GM21619 (cell line): ENCODE measurements around the gene POLD2.

Experiments used
- ATAC-seq: cut with Tn5 transposase; IDR thresholded peaks from one replicate; pipeline ENCODE4 v1.9.1; 2021; ENCODE audit not compliant: unreplicated experiment

POLD2 gene

GRCh38 chr7:44114586-44115310 is 8.6 kb downstream of the POLD2 start:
- no peak for ATAC-seq

DNA sequence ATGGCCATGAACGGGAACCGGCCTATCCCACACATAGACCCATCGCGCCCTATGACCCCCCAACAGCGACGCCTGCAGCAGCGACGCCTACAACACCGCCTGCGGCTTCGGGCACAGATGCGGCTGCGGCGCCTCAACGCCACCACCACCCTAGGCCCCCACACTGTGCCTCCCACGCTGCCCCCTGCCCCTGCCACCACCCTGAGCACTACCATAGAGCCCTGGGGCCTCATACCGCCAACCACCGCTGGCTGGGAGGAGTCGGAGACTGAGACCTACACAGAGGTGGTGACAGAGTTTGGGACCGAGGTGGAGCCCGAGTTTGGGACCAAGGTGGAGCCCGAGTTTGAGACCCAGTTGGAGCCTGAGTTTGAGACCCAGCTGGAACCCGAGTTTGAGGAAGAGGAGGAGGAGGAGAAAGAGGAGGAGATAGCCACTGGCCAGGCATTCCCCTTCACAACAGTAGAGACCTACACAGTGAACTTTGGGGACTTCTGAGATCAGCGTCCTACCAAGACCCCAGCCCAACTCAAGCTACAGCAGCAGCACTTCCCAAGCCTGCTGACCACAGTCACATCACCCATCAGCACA is 9.5 kb downstream of the POLD2 start:
- ATAC-seq: no peak

DNA sequence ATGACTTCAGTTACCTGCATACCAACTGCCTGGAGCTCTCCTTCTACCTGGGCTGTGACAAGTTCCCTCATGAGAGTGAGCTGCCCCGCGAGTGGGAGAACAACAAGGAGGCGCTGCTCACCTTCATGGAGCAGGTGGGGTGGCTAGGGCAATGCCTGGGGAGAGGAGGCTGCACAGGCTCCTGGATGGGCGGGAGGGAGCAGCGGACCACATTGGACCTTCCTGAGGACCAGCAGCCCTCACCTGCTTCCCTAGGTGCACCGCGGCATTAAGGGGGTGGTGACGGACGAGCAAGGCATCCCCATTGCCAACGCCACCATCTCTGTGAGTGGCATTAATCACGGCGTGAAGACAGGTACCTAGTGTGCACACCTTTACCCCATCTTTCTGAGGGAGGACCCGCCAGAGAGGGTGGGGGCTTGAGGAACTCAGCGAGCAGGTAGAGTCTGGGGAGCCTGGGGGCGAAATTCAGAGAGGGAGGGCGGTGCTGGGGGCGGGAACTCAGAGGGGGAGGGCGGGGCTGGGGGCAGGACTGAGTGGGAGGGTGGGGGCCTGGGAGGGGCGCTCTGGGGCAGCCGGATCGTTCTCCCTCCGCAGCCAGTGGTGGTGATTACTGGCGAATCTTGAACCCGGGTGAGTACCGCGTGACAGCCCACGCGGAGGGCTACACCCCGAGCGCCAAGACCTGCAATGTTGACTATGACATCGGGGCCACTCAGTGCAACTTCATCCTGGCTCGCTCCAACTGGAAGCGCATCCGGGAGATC is 10.2 kb downstream of the POLD2 start:
- no peak for ATAC-seq

- no peak for ATAC-seq
Observed at GRCh38 chr7:44112231-44112996, 10.9 kb downstream of the POLD2 start.

- ATAC-seq: no peak
Observed at GRCh38 chr7:44111761-44112160, 11.6 kb downstream of the POLD2 start.

DNA sequence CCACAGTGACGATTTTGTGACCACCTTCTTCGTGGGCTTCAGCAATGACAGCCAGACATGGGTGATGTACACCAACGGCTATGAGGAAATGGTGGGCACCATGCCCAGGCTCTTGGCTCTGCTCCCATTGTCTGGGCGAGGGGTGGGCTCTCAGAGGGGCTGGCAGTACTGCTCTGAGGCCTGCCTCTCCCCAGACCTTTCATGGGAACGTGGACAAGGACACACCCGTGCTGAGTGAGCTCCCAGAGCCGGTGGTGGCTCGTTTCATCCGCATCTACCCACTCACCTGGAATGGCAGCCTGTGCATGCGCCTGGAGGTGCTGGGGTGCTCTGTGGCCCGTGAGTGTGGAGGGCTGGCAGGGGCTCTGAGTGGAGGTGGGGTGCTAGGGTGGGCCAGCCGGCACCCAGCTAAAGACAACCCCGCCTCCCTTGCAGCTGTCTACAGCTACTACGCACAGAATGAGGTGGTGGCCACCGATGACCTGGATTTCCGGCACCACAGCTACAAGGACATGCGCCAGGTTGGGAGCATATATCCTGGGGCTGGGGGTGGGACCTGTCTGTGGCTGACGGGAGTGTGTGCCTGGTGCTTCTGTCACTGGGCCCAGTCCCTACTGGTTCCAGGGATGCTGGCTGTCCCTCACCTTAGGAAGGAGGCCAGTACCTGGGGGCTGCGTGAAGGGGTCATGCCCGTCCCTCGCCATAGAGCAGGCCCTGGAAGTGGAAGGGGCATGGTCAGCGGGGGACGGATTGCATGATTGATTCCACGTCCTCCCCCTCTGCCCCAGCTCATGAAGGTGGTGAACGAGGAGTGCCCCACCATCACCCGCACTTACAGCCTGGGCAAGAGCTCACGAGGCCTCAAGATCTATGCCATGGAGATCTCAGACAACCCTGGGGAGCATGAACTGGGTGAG is 12.4 kb downstream of the POLD2 start:
- ATAC-seq: no peak

DNA sequence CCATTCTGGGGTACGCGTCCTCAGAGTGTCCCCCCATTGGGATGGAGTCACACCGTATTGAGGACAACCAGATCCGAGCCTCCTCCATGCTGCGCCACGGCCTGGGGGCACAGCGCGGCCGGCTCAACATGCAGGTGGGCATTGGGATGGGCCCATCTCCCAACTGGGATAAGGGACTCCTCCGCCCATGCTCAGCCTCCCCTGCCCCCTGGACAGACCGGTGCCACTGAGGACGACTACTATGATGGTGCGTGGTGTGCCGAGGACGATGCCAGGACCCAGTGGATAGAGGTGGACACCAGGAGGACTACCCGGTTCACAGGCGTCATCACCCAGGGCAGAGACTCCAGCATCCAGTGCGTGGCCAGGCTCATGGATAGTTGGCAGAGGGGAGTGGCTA is 13.4 kb downstream of the POLD2 start:
- no peak for ATAC-seq

DNA sequence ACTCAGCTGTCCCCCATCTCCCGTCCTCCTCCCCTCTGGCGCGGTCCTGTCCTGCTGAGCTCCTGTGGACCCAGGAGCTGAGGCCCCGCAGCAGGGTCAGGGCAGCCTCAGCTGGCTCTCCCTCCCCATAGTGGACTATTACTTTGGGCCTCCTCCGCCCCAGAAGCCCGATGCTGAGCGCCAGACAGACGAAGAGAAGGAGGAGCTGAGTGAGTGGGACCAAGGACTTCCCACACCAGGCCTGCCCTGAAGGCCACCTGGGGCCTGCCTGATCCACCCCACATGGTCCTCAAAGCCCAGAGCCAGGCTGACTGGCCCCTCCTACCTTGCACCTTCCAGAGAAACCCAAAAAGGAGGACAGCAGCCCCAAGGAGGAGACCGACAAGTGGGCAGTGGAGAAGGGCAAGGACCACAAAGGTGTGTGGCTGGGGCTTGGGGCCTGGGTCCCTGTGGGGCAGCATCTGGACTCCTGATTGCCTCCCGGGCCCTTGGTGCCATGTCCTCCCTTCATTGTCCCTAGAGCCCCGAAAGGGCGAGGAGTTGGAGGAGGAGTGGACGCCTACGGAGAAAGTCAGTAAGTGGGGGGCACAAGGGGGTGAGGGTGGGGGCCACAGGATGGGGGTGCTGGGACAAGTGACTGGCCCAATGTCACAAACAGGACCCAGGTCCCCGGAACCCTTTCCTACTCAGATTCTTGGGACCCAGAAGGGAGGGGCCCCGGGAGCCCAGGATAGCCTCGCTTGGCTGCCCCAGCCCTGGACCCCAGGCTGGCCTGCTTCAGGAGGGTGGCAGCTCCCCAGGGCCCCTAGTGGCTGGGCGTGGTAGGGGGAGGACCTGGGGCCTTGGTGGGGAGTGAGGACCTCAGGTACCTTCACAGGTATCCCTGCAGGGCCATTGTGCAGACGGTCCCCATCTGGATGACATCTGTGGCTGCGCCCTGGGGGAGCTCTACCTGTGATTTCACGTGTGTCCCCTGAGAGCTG is 14.3 kb downstream of the POLD2 start:
- ATAC-seq: no peak

GRCh38 chr7:44107961-44108767 is 15.2 kb downstream of the POLD2 start:
- no peak for ATAC-seq

DNA sequence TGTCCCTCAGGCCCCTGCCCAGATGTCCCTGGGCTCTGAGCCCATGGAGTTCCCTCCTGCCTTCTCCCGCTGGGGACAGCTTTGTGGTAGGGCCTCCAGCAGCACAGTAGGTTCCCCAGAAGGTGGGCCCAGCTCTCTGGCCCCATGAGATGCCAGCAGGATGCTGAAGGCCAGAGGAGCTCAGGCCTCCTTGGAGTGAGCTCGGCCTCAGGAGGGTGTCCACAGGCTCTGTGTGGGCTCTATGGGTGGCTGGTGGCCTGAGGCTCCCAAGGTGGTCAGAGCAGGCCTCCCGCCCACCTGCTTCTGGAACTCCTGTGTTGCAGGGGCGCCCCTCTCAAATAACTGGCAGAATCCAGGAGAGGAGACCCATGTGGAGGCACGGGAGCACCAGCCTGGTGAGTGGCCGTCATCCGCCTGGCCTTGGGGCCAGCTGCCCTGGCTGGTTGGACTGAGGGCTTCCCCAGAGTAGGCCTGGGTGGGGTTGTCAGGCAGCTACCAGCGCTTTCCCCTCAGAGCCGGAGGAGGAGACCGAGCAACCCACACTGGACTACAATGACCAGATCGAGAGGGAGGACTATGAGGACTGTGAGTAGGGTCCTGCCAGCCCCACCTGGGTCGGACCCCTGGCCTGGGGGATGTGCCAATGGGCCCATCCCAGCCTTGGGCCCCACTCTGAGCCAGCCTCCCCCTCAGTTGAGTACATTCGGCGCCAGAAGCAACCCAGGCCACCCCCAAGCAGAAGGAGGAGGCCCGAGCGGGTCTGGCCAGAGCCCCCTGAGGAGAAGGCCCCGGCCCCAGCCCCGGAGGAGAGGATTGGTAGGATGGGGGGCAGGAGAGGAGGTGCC is 16.0 kb downstream of the POLD2 start:
- ATAC-seq: no peak

DNA sequence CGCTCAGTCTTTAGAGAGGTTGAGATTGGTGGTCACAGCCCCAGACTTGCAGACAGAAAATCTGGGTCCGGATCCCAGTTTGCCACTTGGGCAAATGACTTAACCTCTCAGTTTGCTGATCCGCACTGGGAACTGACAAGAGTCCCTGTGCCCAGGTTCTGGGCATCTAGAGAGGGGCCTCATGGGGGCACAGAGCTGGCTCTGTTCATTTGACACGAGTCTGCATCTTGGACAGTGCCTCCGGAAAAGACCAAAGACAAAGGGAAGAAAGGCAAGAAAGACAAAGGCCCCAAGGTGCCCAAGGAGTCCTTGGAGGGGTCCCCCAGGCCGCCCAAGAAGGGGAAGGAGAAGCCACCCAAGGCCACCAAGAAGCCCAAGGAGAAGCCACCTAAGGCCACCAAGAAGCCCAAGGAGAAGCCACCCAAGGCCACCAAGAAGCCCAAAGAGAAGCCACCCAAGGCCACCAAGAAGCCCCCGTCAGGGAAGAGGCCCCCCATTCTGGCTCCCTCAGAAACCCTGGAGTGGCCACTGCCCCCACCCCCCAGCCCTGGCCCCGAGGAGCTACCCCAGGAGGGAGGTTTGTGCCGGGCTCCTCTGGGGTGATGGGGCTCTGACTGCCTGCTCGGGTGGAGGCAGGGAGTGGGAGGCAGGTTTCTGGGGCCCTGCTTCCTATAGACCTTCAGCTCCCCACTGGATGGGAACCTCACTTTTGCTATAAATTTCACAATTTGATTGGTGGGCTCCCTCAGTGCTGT is 16.9 kb downstream of the POLD2 start:
- ATAC-seq: no peak

- no peak for ATAC-seq
Observed at GRCh38 chr7:44105832-44106231, 17.5 kb downstream of the POLD2 start.

DNA sequence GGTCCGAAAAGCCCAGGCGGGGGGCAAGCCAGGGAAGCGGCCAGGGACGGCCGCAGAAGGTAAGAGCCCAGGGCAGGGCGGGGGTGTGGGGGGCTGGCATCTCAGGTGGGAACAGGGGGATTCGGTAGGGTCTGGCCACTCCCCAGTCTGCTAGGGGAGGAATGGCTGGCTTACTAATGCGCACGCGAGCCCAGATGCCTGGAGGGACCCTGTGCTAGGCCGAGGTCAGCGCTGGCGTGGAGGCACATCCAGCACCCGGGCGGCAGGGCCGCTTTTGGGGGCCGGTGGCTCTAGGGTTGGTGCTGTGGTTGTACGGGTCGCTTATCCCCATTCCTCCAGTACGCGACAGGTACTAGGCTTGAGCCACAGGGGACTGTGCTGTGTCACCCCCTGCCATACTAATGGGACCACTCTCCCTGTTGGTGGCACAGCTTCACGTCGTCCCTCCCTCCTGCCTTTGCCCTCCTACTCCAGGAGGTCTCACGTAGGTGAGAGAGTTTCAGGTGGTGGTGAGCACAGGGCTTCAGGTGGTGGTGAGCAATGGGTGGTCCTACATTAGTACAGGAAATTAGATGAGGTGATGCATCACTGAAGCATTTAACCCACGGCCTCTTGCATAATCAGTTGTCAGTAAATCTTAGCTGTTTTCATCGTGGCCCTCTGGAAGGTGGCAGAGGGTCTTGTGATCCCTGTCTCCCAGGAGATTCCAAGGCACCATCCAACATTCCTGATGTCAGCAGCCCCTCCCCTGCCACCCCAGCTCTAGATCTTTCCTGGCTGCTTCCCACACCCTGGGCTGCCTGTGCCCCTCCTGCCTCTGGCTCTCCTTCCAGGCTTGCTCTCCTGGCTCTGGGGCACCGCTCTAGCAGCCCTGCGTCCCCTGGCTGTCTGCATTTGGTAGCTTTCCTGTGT is 18.2 kb downstream of the POLD2 start:
- ATAC-seq: no peak

GRCh38 chr7:44103923-44104859 is 19.2 kb downstream of the POLD2 start, which contains the start of gene AEBP1:
Gene AEBP1, plus strand, starts transcription at chr7:44104345. Its CDS starts 321 bp downstream, at chr7:44104666.
- ATAC-seq: no peak

GRCh38 chr7:44103566-44103922 is 19.8 kb downstream of the POLD2 start:
- no peak for ATAC-seq
